HepG2 (cell line): ENCODE data around the gene ZNF48. TPM values are rescaled to one million over a fixed set of nuclear protein-coding genes. Genes with fewer than 3 reads are reported as not detected.

Experiments used
- HMGXB3 ChIP-seq: sonication (generic); formaldehyde crosslinking; IDR thresholded peaks from 2 replicates; pipeline ENCODE4 v1.4.0; 2020; ENCODE audit warnings: missing genetic modification reagents, borderline replicate concordance
- JUND ChIP-seq: sonication (generic); formaldehyde crosslinking; IDR thresholded peaks from 2 replicates; pipeline ENCODE4 v1.8.0; 2022; ENCODE audit warnings: mild to moderate bottlenecking, missing genetic modification reagents
- NFRKB ChIP-seq: fragments of 450-650 bp; IDR thresholded peaks from 2 replicates; pipeline ENCODE4 v1.6.1; 2017
- RERE ChIP-seq: IDR thresholded peaks from 2 replicates; pipeline ENCODE4 v1.6.1; 2016; ENCODE audit warnings: low read depth, missing genetic modification reagents, missing compliant biosample characterization
- TCF7 ChIP-seq: sonication (generic); IDR thresholded peaks from 2 replicates; pipeline ENCODE4 v1.6.1; 2016; ENCODE audit warnings: antibody characterized with exemption, low read depth
- ZNF136 ChIP-seq: sonication (generic); formaldehyde crosslinking; IDR thresholded peaks from 2 replicates; pipeline ENCODE4 v1.8.1; 2022; ENCODE audit warnings: low read depth, mild to moderate bottlenecking, moderate library complexity, missing genetic modification reagents
- ZNF18 ChIP-seq: sonication (generic); formaldehyde crosslinking; IDR thresholded peaks from 2 replicates; pipeline ENCODE4 v1.8.0; 2022; ENCODE audit warnings: mild to moderate bottlenecking, missing genetic modification reagents; ENCODE audit not compliant: insufficient replicate concordance
- ZNF264 ChIP-seq: sonication (generic); formaldehyde crosslinking; IDR thresholded peaks from 2 replicates; pipeline ENCODE4 v1.4.0; 2020; ENCODE audit warnings: missing genetic modification reagents
- ZNF557 ChIP-seq: sonication (generic); formaldehyde crosslinking; IDR thresholded peaks from 2 replicates; pipeline ENCODE4 v1.4.0; 2020; ENCODE audit warnings: missing genetic modification reagents
- ZNF574 ChIP-seq: sonication (generic); formaldehyde crosslinking; IDR thresholded peaks from 2 replicates; pipeline ENCODE4 v1.4.0; 2020; ENCODE audit warnings: missing genetic modification reagents
- polyA plus RNA-seq, 8 experiments: library from polyadenylated mRNA; depleted of rRNA in 3 of 8; stranded (reverse) in 7 of 8; unstranded in 1 of 8; fragments of >200 nt; fragmentation: Illumina TruSeq in 4 of 8; extraction: Trizol in 4 of 8; gene quantifications; 2 replicates each; pipeline versions ENCODE4 v1.2.1 to v1.2.3, GENCODE V29; 2011 to 2016; ENCODE audit warnings: low read depth in 4 of 8, missing spikeins in 1 of 8, mixed read lengths in 1 of 8; ENCODE audit not compliant: insufficient read depth in 1 of 8
- total RNA-seq, 5 experiments: library from RNA; depleted of rRNA; stranded (reverse); fragments of >200 nt; fragmentation: Illumina TruSeq; extraction: Trizol; gene quantifications; 2 replicates each; pipeline ENCODE4 v1.2.3, GENCODE V29; 2016; ENCODE audit warnings: low read depth in 1 of 5

ZNF48 gene
- total and polyA plus RNA-seq, 2 of the 13 experiments (the other 11 are each of a cell fraction or from before 2014, with no cell fraction given), result 9.9 to 12.3 TPM

GRCh38 chr16:30355144-30355953 is 39.9 kb upstream of the ZNF48 start, which contains the start of gene CD2BP2 (continued):
- TF ChIP-seq HMGXB3 (CRISPR knock-in tag) (peak; percentile 88; the same call in 1 of the 2 replicates), TCF7 (no peak), ZNF264 (CRISPR knock-in tag) (peak; percentile 38), RERE (CRISPR knock-in tag) (no peak), JUND (CRISPR knock-in tag) (peak; percentile 23; the same call in 1 of the 2 replicates), ZNF574 (CRISPR knock-in tag) (peak; percentile 96), ZNF18 (CRISPR knock-in tag) (no peak), NFRKB (no peak), ZNF557 (CRISPR knock-in tag) (0 out of 2 replicates have a peak, but pooled peaks have one; percentile 43), ZNF136 (CRISPR knock-in tag) (no peak; the same call in 1 of the 2 replicates)
